GM19397 (cell line): ENCODE results near the gene TMEM184B.

ENCODE experiments used
- ATAC-seq: cut with Tn5 transposase; IDR thresholded peaks from one replicate; pipeline ENCODE4 v1.9.1; 2021; ENCODE audit warnings: mild to moderate bottlenecking, moderate library complexity; ENCODE audit not compliant: unreplicated experiment

The TMEM184B gene

GRCh38 chr22:38308791-38309498, 36.1 kb upstream of the TMEM184B start:
- ATAC-seq, result no peak

GRCh38 chr22:38305471-38306448, 33.0 kb upstream of the TMEM184B start:
- peak; percentile 67 for ATAC-seq

- no peak for ATAC-seq
Observed at GRCh38 chr22:38304526-38304925, 31.7 kb upstream of the TMEM184B start.

GRCh38 chr22:38303974-38304373, 31.2 kb upstream of the TMEM184B start:
- no peak for ATAC-seq

GRCh38 chr22:38302906-38303305, 30.1 kb upstream of the TMEM184B start:
- no peak for ATAC-seq

GRCh38 chr22:38300946-38301345, 28.1 kb upstream of the TMEM184B start:
- no peak for ATAC-seq

- no peak for ATAC-seq
Observed at GRCh38 chr22:38300197-38300945, 27.6 kb upstream of the TMEM184B start.

GRCh38 chr22:38299770-38300102, 26.9 kb upstream of the TMEM184B start:
- ATAC-seq, result no peak

- no peak for ATAC-seq
Observed at GRCh38 chr22:38298312-38299005, 25.6 kb upstream of the TMEM184B start.

- ATAC-seq, result no peak
Observed at GRCh38 chr22:38296372-38296771, 23.6 kb upstream of the TMEM184B start.

GRCh38 chr22:38295863-38296262, 23.1 kb upstream of the TMEM184B start:
- ATAC-seq, result no peak

- no peak for ATAC-seq
Observed at GRCh38 chr22:38295339-38295738, 22.5 kb upstream of the TMEM184B start.

GRCh38 chr22:38294193-38294592, 21.4 kb upstream of the TMEM184B start:
- no peak for ATAC-seq

GRCh38 chr22:38292694-38293093, 19.9 kb upstream of the TMEM184B start:
- ATAC-seq, result no peak

- ATAC-seq, result no peak
Observed at GRCh38 chr22:38291201-38291777, 18.5 kb upstream of the TMEM184B start.

GRCh38 chr22:38290347-38290746, 17.5 kb upstream of the TMEM184B start:
- ATAC-seq, result no peak

GRCh38 chr22:38289583-38290082, 16.8 kb upstream of the TMEM184B start:
- no peak for ATAC-seq

GRCh38 chr22:38286915-38287669, 14.3 kb upstream of the TMEM184B start:
- no peak for ATAC-seq

- no peak for ATAC-seq
Observed at GRCh38 chr22:38285018-38285417, 12.2 kb upstream of the TMEM184B start.

- ATAC-seq, result no peak
Observed at GRCh38 chr22:38284042-38284402, 11.2 kb upstream of the TMEM184B start.
